ENCODE results near the gene PVALEF.

PVALEF gene

GRCh38 chr17:81165246-81166032 lies at the start of gene PVALEF:
TSS of gene PVALEF (plus strand) at chr17:81165507. CDS start at chr17:81181227, 15,720 bp downstream.
- TF ChIP-seq ZFX (IDR thresholded peaks at IDR 0.05; ENCODE audit: borderline replicate concordance) (no peak), CTCF (IDR thresholded peaks at IDR 0.05) (no peak)
- no peak within 1 kb of the TSS for H3K27ac ChIP-seq

GRCh38 chr17:81115749-81116464 lies 49.4 kb upstream of the PVALEF start:
- TF ChIP-seq ZFX (IDR thresholded peaks at IDR 0.05; ENCODE audit: borderline replicate concordance) (no peak), CTCF (IDR thresholded peaks at IDR 0.05) (no peak)
- H3K27ac ChIP-seq = 0 out of 2 replicates have a peak overlapping the region, but pooled peaks have one; percentile 66

GRCh38 chr17:81116704-81117103 lies 48.6 kb upstream of the PVALEF start:
- no peak for TF ChIP-seq ZFX (IDR thresholded peaks at IDR 0.05; ENCODE audit: borderline replicate concordance)
- no peak for TF ChIP-seq CTCF (IDR thresholded peaks at IDR 0.05)
- peak overlapping the region; percentile 66; the same call in 1 of the 2 replicates for H3K27ac ChIP-seq

GRCh38 chr17:81117672-81118198 lies 47.6 kb upstream of the PVALEF start:
- TF ChIP-seq ZFX (IDR thresholded peaks at IDR 0.05; ENCODE audit: borderline replicate concordance) (no peak), CTCF (IDR thresholded peaks at IDR 0.05) (no peak)
- H3K27ac ChIP-seq = peak overlapping the region; percentile 66

- peak overlapping the region; percentile 66 for H3K27ac ChIP-seq
- TF ChIP-seq ZFX (IDR thresholded peaks at IDR 0.05; ENCODE audit: borderline replicate concordance) (no peak), CTCF (IDR thresholded peaks at IDR 0.05) (no peak)
Observed at GRCh38 chr17:81118308-81119221, 46.7 kb upstream of the PVALEF start.

- TF ChIP-seq CTCF (IDR thresholded peaks at IDR 0.05) (peak; percentile 31; the same call in 1 of the 2 replicates), ZFX (IDR thresholded peaks at IDR 0.05; ENCODE audit: borderline replicate concordance) (no peak)
Observed at GRCh38 chr17:81119223-81120148, 45.8 kb upstream of the PVALEF start.

More at GRCh38 chr17:81119223-81120148, 45.8 kb upstream of the PVALEF start:
- H3K27ac ChIP-seq = peak overlapping the region; percentile 66
